GM12878 (cell line): ENCODE results near the gene UBE2E2. TPM values are rescaled to one million over a fixed set of nuclear protein-coding genes. Genes with fewer than 3 reads are reported as not detected.

Experiments used
- ATAC-seq: fragments of 200-7000 bp; cut with Tn5 transposase; 3 replicates; pipeline ENCODE4 v1.9.1; 2020; ENCODE audit warnings: mild to moderate bottlenecking, moderate library complexity
- BruUV-seq: library from RNA; stranded (reverse); fragments of 400-500 nt; replicated peaks from 2 replicates; lab custom pipeline; 2021; lab: Mats Ljungman, UMichigan
- CTCF ChIA-PET: fragments of 300-600 bp; sonication (Branson Sonifier 250); formaldehyde crosslinking; extraction: SDS; loops from one replicate; lab custom pipeline; 2021; ENCODE audit warnings: inconsistent platforms; lab: Yijun Ruan, JAX
- POLR2A ChIA-PET: fragments of 350-600 bp; formaldehyde crosslinking; extraction: SDS; loops from one replicate; lab custom pipeline; 2021; ENCODE audit warnings: inconsistent platforms; lab: Charles Lee
- RAD21 ChIA-PET: fragments of 300-600 bp; sonication (Branson Sonifier 250); formaldehyde crosslinking; loops from one replicate; lab custom pipeline; 2023; ENCODE audit warnings: antibody characterized with exemption; ENCODE audit not compliant: unreplicated experiment; lab: Charles Lee
- SMC1A ChIA-PET: fragments of 300-600 bp; sonication (Branson Sonifier 250); formaldehyde crosslinking; loops from one replicate; lab custom pipeline; 2023; ENCODE audit not compliant: unreplicated experiment, uncharacterized antibody; lab: Charles Lee
- DNase-seq: peaks from one replicate; pipeline ENCODE4 v3.0.0-alpha.2; 2011; ENCODE audit warnings: low read depth, low spot score
- FAIRE-seq: peaks from 3 replicates; lab custom pipeline; 2011; peaks lifted over from hg19 to GRCh38; lab: Jason Lieb, UNC
- H2AFZ ChIP-seq: 2 replicates; pipeline ENCODE4 v1.6.0; 2011; ENCODE audit warnings: low read depth, low read length, control low read depth; ENCODE audit not compliant: control insufficient read depth
- H3K27ac ChIP-seq: 2 replicates; pipeline ENCODE4 v1.5.1; 2011; ENCODE audit warnings: control low read depth; ENCODE audit not compliant: control insufficient read depth, insufficient read depth
- H3K27me3 ChIP-seq, 2 experiments: replicated peaks in 1 of 2; 2 replicates each; pipeline versions ENCODE4 v1.6.0 to v1.6.1; 2011; ENCODE audit warnings: low read length in 1 of 2; ENCODE audit not compliant: control insufficient read depth in 2 of 2, insufficient read depth in 2 of 2
- H3K36me3 ChIP-seq, 2 experiments: 2 replicates each; pipeline ENCODE4 v1.5.1; 2011; ENCODE audit warnings: low read length in 1 of 2; ENCODE audit not compliant: control insufficient read depth in 2 of 2, insufficient read depth in 2 of 2
- H3K4me1 ChIP-seq: 2 replicates; pipeline ENCODE4 v1.6.1; 2011; ENCODE audit warnings: mild to moderate bottlenecking, low read length, moderate library complexity, mixed read lengths; ENCODE audit not compliant: control insufficient read depth, insufficient read depth
- H3K4me2 ChIP-seq: 2 replicates; pipeline ENCODE4 v1.6.0; 2011; ENCODE audit warnings: control low read depth; ENCODE audit not compliant: control insufficient read depth, insufficient read depth
- H3K4me3 ChIP-seq: fragments of 200-600 bp; sonication (generic); 2 replicates; pipeline ENCODE4 v1.5.1; 2016
- H3K79me2 ChIP-seq: 2 replicates; pipeline ENCODE4 v1.6.0; 2011; ENCODE audit warnings: low read length; ENCODE audit not compliant: control insufficient read depth, insufficient read depth
- H3K9ac ChIP-seq: 2 replicates; pipeline ENCODE4 v1.8.0; 2011; ENCODE audit warnings: low read length, control low read depth, mixed read lengths; ENCODE audit not compliant: control insufficient read depth, insufficient read depth
- H3K9me3 ChIP-seq: replicated peaks from 3 replicates; pipeline ENCODE4 v1.5.1; 2011; ENCODE audit warnings: mild to moderate bottlenecking, low read length; ENCODE audit not compliant: control insufficient read depth, insufficient read depth
- H4K20me1 ChIP-seq: 2 replicates; pipeline ENCODE4 v1.6.0; 2011; ENCODE audit not compliant: control insufficient read depth, insufficient read depth
- ASH2L ChIP-seq: fragments of 300-600, 200-600 bp; sonication (generic); IDR thresholded peaks from 2 replicates; pipeline ENCODE4 v1.6.1; 2017; ENCODE audit warnings: low read depth, mild to moderate bottlenecking, borderline replicate concordance
- CBX3 ChIP-seq: fragments of 200-600 bp; sonication (generic); IDR thresholded peaks from 2 replicates; pipeline ENCODE4 v1.6.1; 2016; ENCODE audit warnings: low read depth, borderline replicate concordance
- CEBPB ChIP-seq, 2 experiments: fragments of 150-350 bp in 1 of 2; IDR thresholded peaks; 2 replicates each; pipeline ENCODE4 v1.6.1; 2012 to 2014; ENCODE audit warnings: low read depth in 2 of 2, low read length in 2 of 2, borderline replicate concordance in 1 of 2, inconsistent platforms in 1 of 2
- EGR1 ChIP-seq, 2 experiments: IDR thresholded peaks; 1 replicate in 1 of 2; 2 replicates in 1 of 2; pipeline ENCODE4 v1.6.1; 2011 to 2012; ENCODE audit warnings: low read depth in 2 of 2, low read length in 2 of 2, borderline replicate concordance in 1 of 2, mild to moderate bottlenecking in 1 of 2, moderate library complexity in 1 of 2
- FOXK2 ChIP-seq: fragments of 450-650 bp; IDR thresholded peaks from 2 replicates; pipeline ENCODE4 v1.6.1; 2017; ENCODE audit warnings: mild to moderate bottlenecking, moderate library complexity
- KDM1A ChIP-seq: fragments of 200-600 bp; sonication (generic); IDR thresholded peaks from 2 replicates; pipeline ENCODE4 v1.6.1; 2016; ENCODE audit warnings: borderline replicate concordance
- RAD21 ChIP-seq: IDR thresholded peaks from 2 replicates; pipeline ENCODE4 v1.6.1; 2011; ENCODE audit warnings: mild to moderate bottlenecking, low read depth, low read length, moderate library complexity; ENCODE audit not compliant: insufficient read depth
- TCF7 ChIP-seq: IDR thresholded peaks from 2 replicates; pipeline ENCODE4 v1.6.1; 2014; ENCODE audit warnings: antibody characterized with exemption, borderline replicate concordance
- WGBS: methylation state at CpG from one replicate; pipeline ENCODE4 v1.1.6; 2016; ENCODE audit warnings: low lambda C conversion rate; ENCODE audit not compliant: insufficient replicate concordance, insufficient coverage; ENCODE audit errors: missing lambda C conversion rate; 5-methylcytosine and 5-hydroxymethylcytosine counted together
- in situ Hi-C: fragments of 300-500 bp; cut with MboI; formaldehyde crosslinking; loops from 9 replicates; pipeline ENCODE4 v1.14.3; 2018; ENCODE audit warnings: mixed read lengths
- intact Hi-C: fragments of 100-400 bp; cut with micrococcal nuclease; formaldehyde crosslinking; loops from one replicate; pipeline ENCODE4 v1.14.2; 2022; ENCODE audit not compliant: unreplicated experiment
- polyA plus RNA-seq, 11 experiments: library from polyadenylated mRNA; depleted of rRNA in 4 of 11; unstranded in 6 of 11; stranded (reverse) in 5 of 11; fragments of >200 nt; fragmentation: Nextera tagmentation in 4 of 11; fragmentation: Illumina TruSeq in 1 of 11; extraction: Ambion mirVana in 4 of 11; extraction: Trizol in 1 of 11; gene quantifications; 1 replicate in 1 of 11; 2 replicates in 10 of 11; pipeline versions ENCODE4 v1.2.1 to v1.2.3, GENCODE V29; 2011 to 2016; ENCODE audit warnings: inconsistent platforms in 2 of 11, missing spikeins in 2 of 11, low read depth in 1 of 11
- total RNA-seq, 4 experiments: library from RNA; depleted of rRNA in 3 of 4; stranded (reverse); fragments of >200 nt in 3 of 4; fragmentation: Illumina TruSeq in 1 of 4; extraction: Trizol in 1 of 4; gene quantifications; 2 replicates each; pipeline versions ENCODE4 v1.2.1 to v1.2.3, GENCODE V29; 2013 to 2021
- TF ChIP-seq, protein P1 (sequence below), 3 experiments: IDR thresholded peaks in 2 of 3; conservative IDR thresholded peaks in 1 of 3; 2 replicates each; pipeline ENCODE4 v1.5.1; 2011; ENCODE audit warnings: low read depth in 3 of 3, low read length in 3 of 3, mild to moderate bottlenecking in 3 of 3, control low read depth in 2 of 3, moderate library complexity in 2 of 3, inconsistent platforms in 1 of 3, mixed read lengths in 1 of 3; ENCODE audit not compliant: control insufficient read depth in 2 of 3, insufficient read depth in 1 of 3; ENCODE audit errors: extremely low read depth in 1 of 3

Gene UBE2E2
- total and polyA plus RNA-seq, 10 of the 15 experiments (the other 5 are each of a cell fraction or from before 2014, with no cell fraction given): 8.7 to 71.0 (median 36.4) TPM

DNA sequence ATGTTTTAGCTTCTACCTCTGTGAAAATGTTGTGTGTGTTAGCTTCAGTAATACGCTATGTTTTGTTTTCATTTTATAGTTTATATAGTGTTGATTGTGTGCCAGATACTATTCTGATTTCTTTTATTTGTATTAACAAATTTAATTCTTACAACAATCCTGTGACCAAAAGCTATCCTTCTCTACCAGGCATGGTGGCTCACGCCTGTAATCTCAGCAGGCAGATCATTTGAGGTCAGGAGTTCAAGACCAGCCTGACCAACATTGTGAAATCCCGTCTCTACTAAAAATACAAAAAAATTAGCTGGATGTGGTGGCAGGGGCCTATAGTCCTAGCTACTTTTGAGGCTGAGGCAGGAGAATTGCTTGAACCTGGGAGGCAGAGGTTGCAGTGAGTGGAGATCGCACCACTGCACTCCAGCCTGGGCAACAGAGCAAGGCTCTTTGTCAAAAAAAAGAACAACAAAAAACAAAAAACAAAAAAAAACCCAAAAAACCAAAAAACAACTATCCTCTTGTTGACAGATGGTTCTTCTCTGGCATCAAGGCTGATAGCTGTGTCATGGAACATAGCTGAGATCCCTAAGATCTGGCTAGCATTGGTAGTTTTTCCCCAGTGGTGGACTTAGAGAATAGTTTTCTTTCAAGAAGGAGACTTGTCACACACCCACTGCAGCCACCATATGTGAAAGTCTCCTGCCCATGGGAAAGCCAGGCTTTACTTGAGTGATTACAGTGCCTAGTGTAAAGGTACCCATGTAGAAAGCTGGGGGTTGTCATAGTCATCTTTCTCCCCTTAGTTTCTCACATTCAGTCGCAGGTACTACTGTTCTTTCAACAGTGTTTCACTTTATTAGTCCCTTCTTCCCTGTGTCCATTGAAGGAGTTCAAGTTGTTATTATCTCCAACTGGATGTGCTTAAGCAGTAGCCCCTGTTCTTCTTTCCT lies 116.5 kb downstream of the UBE2E2 start:
- Histone ChIP-seq H3K36me3 (no peaks in the 10 kb centered on the region), H3K27me3 (no peaks in the 10 kb centered on the region), H3K79me2 (peaks cover 3% of the 10 kb centered on the region), H3K27ac (no peak overlapping the region), H3K4me1 (no peaks in the 10 kb centered on the region), H2AFZ (no peak overlapping the region), H3K4me2 (no peak overlapping the region), H3K9me3 (peaks cover 2% of the 10 kb centered on the region; the same call in 2 of the 3 replicates), H4K20me1 (no peaks in the 10 kb centered on the region), H3K9ac (no peak overlapping the region)
- CTCF ChIA-PET: interaction anchor here (0.6 to 1.5 kb wide), 3 partner anchors 11 to 22 kb away, joined by 4 to 7 read pairs (median 6); no protein-coding TSS in a partner anchor
- FAIRE-seq (no peak), DNase-seq (no peak)
- POLR2A ChIA-PET: no interaction called here
- BruUV-seq: no TSS peak
- SMC1A ChIA-PET: interaction anchor here (0.8 to 1.3 kb wide), 7 partner anchors 10 to 132 kb away, joined by 3 to 5 read pairs (median 3); no protein-coding TSS in a partner anchor
- intact Hi-C loops: no loop called here
- 73% methylated on average over 5 of the region's 5 CpGs for WGBS
- in situ Hi-C loops: no loop called here
- no peak for TF ChIP-seq TCF7
- no peak for TF ChIP-seq EGR1 (IDR thresholded peaks at IDR 0.05; ENCODE audit: borderline replicate concordance in 1 of 2, low read depth in 2 of 2, low read length in 2 of 2)
- no peak for TF ChIP-seq CBX3
- no peak for TF ChIP-seq CEBPB (IDR thresholded peaks at IDR 0.05; ENCODE audit: borderline replicate concordance in 1 of 2, low read depth in 2 of 2, low read length in 2 of 2)
- TF ChIP-seq, protein P1, sequence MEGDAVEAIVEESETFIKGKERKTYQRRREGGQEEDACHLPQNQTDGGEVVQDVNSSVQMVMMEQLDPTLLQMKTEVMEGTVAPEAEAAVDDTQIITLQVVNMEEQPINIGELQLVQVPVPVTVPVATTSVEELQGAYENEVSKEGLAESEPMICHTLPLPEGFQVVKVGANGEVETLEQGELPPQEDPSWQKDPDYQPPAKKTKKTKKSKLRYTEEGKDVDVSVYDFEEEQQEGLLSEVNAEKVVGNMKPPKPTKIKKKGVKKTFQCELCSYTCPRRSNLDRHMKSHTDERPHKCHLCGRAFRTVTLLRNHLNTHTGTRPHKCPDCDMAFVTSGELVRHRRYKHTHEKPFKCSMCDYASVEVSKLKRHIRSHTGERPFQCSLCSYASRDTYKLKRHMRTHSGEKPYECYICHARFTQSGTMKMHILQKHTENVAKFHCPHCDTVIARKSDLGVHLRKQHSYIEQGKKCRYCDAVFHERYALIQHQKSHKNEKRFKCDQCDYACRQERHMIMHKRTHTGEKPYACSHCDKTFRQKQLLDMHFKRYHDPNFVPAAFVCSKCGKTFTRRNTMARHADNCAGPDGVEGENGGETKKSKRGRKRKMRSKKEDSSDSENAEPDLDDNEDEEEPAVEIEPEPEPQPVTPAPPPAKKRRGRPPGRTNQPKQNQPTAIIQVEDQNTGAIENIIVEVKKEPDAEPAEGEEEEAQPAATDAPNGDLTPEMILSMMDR (IDR thresholded peaks at IDR 0.05 in 2 of 3, conservative IDR thresholded peaks at IDR 0.05 in 1 of 3; ENCODE audit: control insufficient read depth in 2 of 3, extremely low read depth in 1 of 3, insufficient read depth in 1 of 3, low read depth in 3 of 3, low read length in 3 of 3): no peak
- TF ChIP-seq FOXK2: no peak
- TF ChIP-seq ASH2L: no peak
- no peak for TF ChIP-seq RAD21
- TF ChIP-seq KDM1A: no peak
- TF ChIP-seq, all 136 proteins: peak for 0
- peak; percentile 52 for ATAC-seq
- H3K4me3 ChIP-seq: no peak overlapping the region
- RAD21 ChIA-PET: interaction anchor here (0.8 kb wide), 1 partner anchor 145 kb away, joined by 3 read pairs; no protein-coding TSS in a partner anchor
